H9 (cell line): ENCODE results near the gene MTHFD1L. TPM values are rescaled to one million over a fixed set of nuclear protein-coding genes. Genes with fewer than 3 reads are reported as not detected.

ENCODE experiments used
- DNase-seq: peaks from one replicate; pipeline ENCODE4 v3.0.0-alpha.2; 2017
- H2AFZ ChIP-seq: one replicate; pipeline ENCODE4 v1.6.1; 2013; ENCODE audit warnings: mild to moderate bottlenecking, low read length, control low read depth, moderate library complexity
- H2AK5ac ChIP-seq: 2 replicates; pipeline ENCODE4 v1.6.1; 2013; ENCODE audit warnings: low read length, control low read depth, mixed read lengths; ENCODE audit not compliant: insufficient read length
- H2BK120ac ChIP-seq: one replicate; pipeline ENCODE4 v1.6.1; 2013; ENCODE audit warnings: low read depth, mild to moderate bottlenecking, low read length, control low read depth, inconsistent platforms; ENCODE audit not compliant: poor library complexity, severe bottlenecking
- H2BK12ac ChIP-seq: 2 replicates; pipeline ENCODE4 v1.6.1; 2013; ENCODE audit warnings: low read length, control low read depth, mixed read lengths, low read depth; ENCODE audit not compliant: insufficient read length
- H2BK15ac ChIP-seq: 2 replicates; pipeline ENCODE4 v1.6.1; 2013; ENCODE audit warnings: low read depth, low read length, control low read depth
- H2BK20ac ChIP-seq: one replicate; pipeline ENCODE4 v1.6.1; 2013; ENCODE audit warnings: low read depth, mild to moderate bottlenecking, low read length, control low read depth, inconsistent platforms; ENCODE audit not compliant: poor library complexity, severe bottlenecking
- H2BK5ac ChIP-seq: 2 replicates; pipeline ENCODE4 v1.6.1; 2013; ENCODE audit warnings: low read length, control low read depth, mixed read lengths; ENCODE audit not compliant: insufficient read length
- H3K14ac ChIP-seq: 2 replicates; pipeline ENCODE4 v1.6.1; 2013; ENCODE audit warnings: low read length, control low read depth; ENCODE audit not compliant: insufficient read depth
- H3K18ac ChIP-seq: 2 replicates; pipeline ENCODE4 v1.6.1; 2013; ENCODE audit warnings: low read depth, mild to moderate bottlenecking, mixed read lengths, low read length, control low read depth; ENCODE audit not compliant: insufficient read length
- H3K23ac ChIP-seq: 2 replicates; pipeline ENCODE4 v1.6.1; 2013; ENCODE audit warnings: low read length, control low read depth, mixed read lengths, low read depth; ENCODE audit not compliant: insufficient read length
- H3K23me2 ChIP-seq: 2 replicates; pipeline ENCODE4 v1.6.1; 2013; ENCODE audit warnings: low read depth, mild to moderate bottlenecking, mixed read lengths, low read length, control low read depth; ENCODE audit not compliant: insufficient read length, poor library complexity, severe bottlenecking
- H3K27ac ChIP-seq: 2 replicates; pipeline ENCODE4 v1.5.1; 2013; ENCODE audit warnings: low read length, control low read depth, mixed read lengths, low read depth; ENCODE audit not compliant: insufficient read length
- H3K27me3 ChIP-seq: 2 replicates; pipeline ENCODE4 v1.6.1; 2013; ENCODE audit warnings: low read length, control low read depth, inconsistent platforms; ENCODE audit not compliant: insufficient read depth
- H3K4ac ChIP-seq: 2 replicates; pipeline ENCODE4 v1.6.1; 2013; ENCODE audit warnings: low read depth, mild to moderate bottlenecking, control low read depth, inconsistent platforms, low read length, moderate library complexity
- H3K4me1 ChIP-seq: 2 replicates; pipeline ENCODE4 v1.6.1; 2013; ENCODE audit warnings: low read length, control low read depth, inconsistent platforms; ENCODE audit not compliant: insufficient read depth
- H3K4me2 ChIP-seq: 2 replicates; pipeline ENCODE4 v1.6.1; 2013; ENCODE audit warnings: low read length, control low read depth, mixed read lengths; ENCODE audit not compliant: insufficient read length, insufficient read depth
- H3K56ac ChIP-seq: 2 replicates; pipeline ENCODE4 v1.6.1; 2013; ENCODE audit warnings: low read depth, mild to moderate bottlenecking, mixed read lengths, low read length, control low read depth; ENCODE audit not compliant: insufficient read length
- H3K79me1 ChIP-seq: 2 replicates; pipeline ENCODE4 v1.6.1; 2013; ENCODE audit warnings: low read depth, mild to moderate bottlenecking, moderate library complexity, low read length, control low read depth, inconsistent platforms; ENCODE audit not compliant: insufficient read depth, poor library complexity, severe bottlenecking
- H3K79me2 ChIP-seq: 2 replicates; pipeline ENCODE4 v1.6.1; 2013; ENCODE audit warnings: low read length, control low read depth, inconsistent platforms; ENCODE audit not compliant: insufficient read depth
- H3K9ac ChIP-seq: 2 replicates; pipeline ENCODE4 v1.6.1; 2013; ENCODE audit warnings: low read length, control low read depth, mixed read lengths; ENCODE audit not compliant: insufficient read length; ENCODE audit errors: extremely low read depth
- H3K9me3 ChIP-seq: one replicate; pipeline ENCODE4 v1.6.1; 2013; ENCODE audit warnings: low read depth, low read length, inconsistent platforms; ENCODE audit not compliant: control insufficient read depth
- H3T11ph ChIP-seq: one replicate; pipeline ENCODE4 v1.6.1; 2013; ENCODE audit warnings: mild to moderate bottlenecking, low read length, control low read depth, inconsistent platforms
- H4K20me1 ChIP-seq: one replicate; pipeline ENCODE4 v1.6.1; 2013; ENCODE audit not compliant: control insufficient read depth, insufficient read length, insufficient read depth
- H4K5ac ChIP-seq: 2 replicates; pipeline ENCODE4 v1.6.1; 2013; ENCODE audit warnings: low read depth, mild to moderate bottlenecking, mixed read lengths, low read length, control low read depth; ENCODE audit not compliant: insufficient read length
- H4K8ac ChIP-seq: replicated peaks from 2 replicates; pipeline ENCODE4 v1.6.1; 2013; ENCODE audit warnings: low read length, control low read depth, mixed read lengths, low read depth; ENCODE audit not compliant: insufficient read length
- H4K91ac ChIP-seq: 2 replicates; pipeline ENCODE4 v1.6.1; 2013; ENCODE audit warnings: low read depth, mild to moderate bottlenecking, moderate library complexity, mixed read lengths, low read length, control low read depth; ENCODE audit not compliant: insufficient read length
- H3K27ac Mint-ChIP-seq, 3 experiments: 2 replicates in 2 of 3; 3 replicates in 1 of 3; pipeline ENCODE4 v1.8.0; 2020 to 2021; ENCODE audit warnings: mixed read lengths in 3 of 3, mild to moderate bottlenecking in 1 of 3, moderate library complexity in 1 of 3
- H3K27me3 Mint-ChIP-seq: 2 replicates; pipeline ENCODE4 v1.8.0; 2021; ENCODE audit warnings: low read depth, mild to moderate bottlenecking, moderate library complexity, mixed read lengths
- H3K36me3 Mint-ChIP-seq, 3 experiments: 2 replicates in 2 of 3; 3 replicates in 1 of 3; pipeline ENCODE4 v1.8.0; 2020 to 2021; ENCODE audit warnings: low read depth in 3 of 3, mixed read lengths in 3 of 3; ENCODE audit not compliant: insufficient read depth in 1 of 3
- H3K4me1 Mint-ChIP-seq, 2 experiments: 2 replicates each; pipeline ENCODE4 v1.8.0; 2020; ENCODE audit warnings: mixed read lengths in 2 of 2
- H3K4me3 Mint-ChIP-seq, 2 experiments: 2 replicates in 1 of 2; 3 replicates in 1 of 2; pipeline ENCODE4 v1.8.0; 2020 to 2021; ENCODE audit warnings: mild to moderate bottlenecking in 2 of 2, mixed read lengths in 2 of 2, moderate library complexity in 1 of 2
- H3K9me3 Mint-ChIP-seq, 2 experiments: 2 replicates in 1 of 2; 3 replicates in 1 of 2; pipeline ENCODE4 v1.8.0; 2020; ENCODE audit warnings: mild to moderate bottlenecking in 2 of 2, mixed read lengths in 2 of 2, moderate library complexity in 1 of 2
- WGBS: extraction: QIAGEN DNeasy Blood & Tissue Kit; methylation state at CpG from one replicate; pipeline ENCODE4 v1.1.7; 2013; ENCODE audit warnings: missing lambda C conversion rate, low lambda C conversion rate, mixed read lengths; ENCODE audit not compliant: insufficient read length; ENCODE audit errors: extremely low coverage; 5-methylcytosine and 5-hydroxymethylcytosine counted together
- total RNA-seq: library from RNA; stranded (reverse); gene quantifications from 2 replicates; pipeline ENCODE4 v1.2.1, GENCODE V29; 2021
- TF ChIP-seq, protein P1 (sequence below): fragments of 200-600 bp; sonication (generic); conservative IDR thresholded peaks from 3 replicates; pipeline ENCODE4 v1.8.0; 2021; ENCODE audit warnings: antibody characterized with exemption, mild to moderate bottlenecking

The MTHFD1L gene
- total RNA-seq, 1 experiment from 2014 or later, result 90.2 TPM

DNA sequence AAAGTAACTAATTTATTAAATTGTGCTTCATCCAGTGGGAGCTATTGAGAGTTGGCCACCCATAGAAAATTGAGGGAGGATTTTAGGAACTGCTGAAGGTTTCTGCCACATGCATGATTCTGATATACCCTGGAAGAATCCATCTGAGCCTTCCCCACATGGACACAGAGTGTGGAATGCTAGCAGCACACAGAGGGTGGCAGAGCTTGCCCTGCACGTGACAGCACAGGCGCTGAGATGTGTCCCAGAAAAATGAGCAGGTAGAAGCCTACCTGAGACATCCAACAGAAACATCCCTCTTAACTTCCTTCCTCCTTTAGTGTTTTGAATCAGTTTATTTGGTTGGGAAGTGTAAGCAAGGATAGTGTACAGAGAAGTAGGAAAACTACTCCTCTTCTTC lies 96.9 kb downstream of the MTHFD1L start:
- Histone ChIP-seq H3K14ac (no peak overlapping the region), H3K18ac (no peak overlapping the region), H3K4me1 (no peaks in the 10 kb centered on the region), H4K8ac (no peak overlapping the region), H3K9ac (no peak overlapping the region), H3K4ac (no peak overlapping the region), H3K56ac (no peak overlapping the region), H3K27me3 (no peaks in the 10 kb centered on the region), H3K9me3 (no peaks in the 10 kb centered on the region), H3K4me2 (no peak overlapping the region), H2BK12ac (no peak overlapping the region), H3K79me1 (no peaks in the 10 kb centered on the region), H3K79me2 (no peaks in the 10 kb centered on the region), H2BK5ac (no peak overlapping the region), H4K20me1 (no peaks in the 10 kb centered on the region), H3K23me2 (no peaks in the 10 kb centered on the region), H4K91ac (no peak overlapping the region), H2BK15ac (no peak overlapping the region), H3T11ph (no peak overlapping the region), H4K5ac (no peak overlapping the region), H3K23ac (no peak overlapping the region), H2AFZ (no peak overlapping the region), H2BK120ac (no peak overlapping the region), H3K27ac (no peak overlapping the region), H2BK20ac (no peak overlapping the region), H2AK5ac (no peak overlapping the region)
- Mint-ChIP-seq H3K4me3 (no peak overlapping the region), H3K36me3 (peaks cover 13 to 49% (median 24%) of the 10 kb centered on the region in 3 experiments; a peak in 6 of 7 replicates), H3K27ac (no peak overlapping the region), H3K4me1 (no peaks in the 10 kb centered on the region), H3K27me3 (no peaks in the 10 kb centered on the region), H3K9me3 (no peaks in the 10 kb centered on the region)
- TF ChIP-seq, protein P1, sequence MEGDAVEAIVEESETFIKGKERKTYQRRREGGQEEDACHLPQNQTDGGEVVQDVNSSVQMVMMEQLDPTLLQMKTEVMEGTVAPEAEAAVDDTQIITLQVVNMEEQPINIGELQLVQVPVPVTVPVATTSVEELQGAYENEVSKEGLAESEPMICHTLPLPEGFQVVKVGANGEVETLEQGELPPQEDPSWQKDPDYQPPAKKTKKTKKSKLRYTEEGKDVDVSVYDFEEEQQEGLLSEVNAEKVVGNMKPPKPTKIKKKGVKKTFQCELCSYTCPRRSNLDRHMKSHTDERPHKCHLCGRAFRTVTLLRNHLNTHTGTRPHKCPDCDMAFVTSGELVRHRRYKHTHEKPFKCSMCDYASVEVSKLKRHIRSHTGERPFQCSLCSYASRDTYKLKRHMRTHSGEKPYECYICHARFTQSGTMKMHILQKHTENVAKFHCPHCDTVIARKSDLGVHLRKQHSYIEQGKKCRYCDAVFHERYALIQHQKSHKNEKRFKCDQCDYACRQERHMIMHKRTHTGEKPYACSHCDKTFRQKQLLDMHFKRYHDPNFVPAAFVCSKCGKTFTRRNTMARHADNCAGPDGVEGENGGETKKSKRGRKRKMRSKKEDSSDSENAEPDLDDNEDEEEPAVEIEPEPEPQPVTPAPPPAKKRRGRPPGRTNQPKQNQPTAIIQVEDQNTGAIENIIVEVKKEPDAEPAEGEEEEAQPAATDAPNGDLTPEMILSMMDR, result no peak
- DNase-seq, result no peak
- WGBS, result no CpG with 5 or more reads among the region's 2 CpGs
